Spinal cord (tissue), 10 donors: ENCODE measurements around the gene MED15. TPM values are rescaled to one million over a fixed set of nuclear protein-coding genes. Genes with fewer than 3 reads are reported as not detected.

Experiments used
- DNase-seq, 6 donors: peaks; one replicate each; pipeline versions ENCODE4 v3.0.0 to v3.0.0-alpha.2; 2013 to 2015; ENCODE audit warnings: low spot score in 6 of 6, low read depth in 4 of 6
- H3K27ac ChIP-seq: one replicate; pipeline ENCODE4 v1.5.1; 2013; ENCODE audit warnings: low read depth, low read length, control low read depth
- H3K27me3 ChIP-seq: one replicate; pipeline ENCODE4 v1.6.1; 2013; ENCODE audit warnings: low read length; ENCODE audit not compliant: control insufficient read depth, insufficient read depth
- H3K36me3 ChIP-seq: one replicate; pipeline ENCODE4 v1.6.1; 2013; ENCODE audit warnings: low read length; ENCODE audit not compliant: control insufficient read depth, insufficient read depth
- H3K4me1 ChIP-seq: one replicate; pipeline ENCODE4 v1.6.1; 2013; ENCODE audit warnings: low read length; ENCODE audit not compliant: control insufficient read depth, insufficient read depth
- H3K4me3 ChIP-seq: one replicate; pipeline ENCODE4 v1.5.1; 2013; ENCODE audit warnings: low read depth, low read length, control low read depth
- H3K9me3 ChIP-seq: one replicate; pipeline ENCODE4 v1.6.1; 2013; ENCODE audit warnings: low read length; ENCODE audit not compliant: control insufficient read depth, insufficient read depth
- WGBS: methylation state at CpG from one replicate; pipeline ENCODE4 v1.1.5; 2013; ENCODE audit warnings: missing lambda C conversion rate; ENCODE audit not compliant: insufficient coverage; 5-methylcytosine and 5-hydroxymethylcytosine counted together
- polyA plus RNA-seq, 2 donors: library from polyadenylated mRNA; unstranded; fragments of 120-200 nt; gene quantifications; one replicate each; pipeline ENCODE4 v1.2.1, GENCODE V29; 2013; ENCODE audit not compliant: insufficient read length in 2 of 2
- total RNA-seq, 2 donors: library from RNA; depleted of rRNA in 1 of 2; stranded (reverse); fragments of 120-200 nt in 1 of 2; fragments of >200 nt in 1 of 2; gene quantifications; one replicate each; pipeline versions ENCODE4 v1.2.3 to v1.2.4, GENCODE V29; 2013 to 2014
- donor health status: healthy.

MED15 gene
- total and polyA plus RNA-seq, 4 donors: 16.1 to 67.8 (median 36.4) TPM

GRCh38 chr22:20605328-20605727, 97.9 kb downstream of the MED15 start:
- H3K27me3 ChIP-seq: no peaks in the 10 kb centered on the region

GRCh38 chr22:20606041-20606783, 98.8 kb downstream of the MED15 start:
- Histone ChIP-seq H3K9me3 (no peaks in the 10 kb centered on the region), H3K36me3 (no peaks in the 10 kb centered on the region), H3K27ac (no peak overlapping the region), H3K4me3 (no peak overlapping the region), H3K4me1 (peaks cover 8% of the 10 kb centered on the region), H3K27me3 (no peaks in the 10 kb centered on the region)
- peak in 3 of 6 donors; percentile 7 to 50 (median 24) for DNase-seq
- 46% methylated on average over 13 of the region's 13 CpGs for WGBS

More at GRCh38 chr22:20605328-20605727, 97.9 kb downstream of the MED15 start:
- Histone ChIP-seq H3K4me1 (peaks cover 8% of the 10 kb centered on the region), H3K9me3 (no peaks in the 10 kb centered on the region), H3K36me3 (no peaks in the 10 kb centered on the region), H3K27ac (no peak overlapping the region), H3K4me3 (no peak overlapping the region)
- 95% methylated on average over 6 of the region's 6 CpGs for WGBS
- DNase-seq: no peak

GRCh38 chr22:20606784-20607128, 99.3 kb downstream of the MED15 start:
- Histone ChIP-seq H3K9me3 (no peaks in the 10 kb centered on the region), H3K4me3 (no peak overlapping the region), H3K27ac (no peak overlapping the region), H3K27me3 (no peaks in the 10 kb centered on the region), H3K4me1 (peaks cover 8% of the 10 kb centered on the region), H3K36me3 (no peaks in the 10 kb centered on the region)
- DNase-seq: no peak
- WGBS: 82% methylated on average over 6 of the region's 9 CpGs

GRCh38 chr22:20607157-20607907, 99.9 kb downstream of the MED15 start:
- Histone ChIP-seq H3K27ac (no peak overlapping the region), H3K36me3 (no peaks in the 10 kb centered on the region), H3K4me1 (peaks cover 8% of the 10 kb centered on the region), H3K27me3 (no peaks in the 10 kb centered on the region), H3K9me3 (no peaks in the 10 kb centered on the region), H3K4me3 (no peak overlapping the region)
- DNase-seq: no peak
- WGBS: 54% methylated on average over 29 of the region's 31 CpGs

- WGBS: 89% methylated on average over 8 of the region's 8 CpGs
- Histone ChIP-seq H3K9me3 (no peaks in the 10 kb centered on the region), H3K27ac (no peak overlapping the region), H3K36me3 (no peaks in the 10 kb centered on the region), H3K4me1 (peaks cover 14% of the 10 kb centered on the region), H3K27me3 (no peaks in the 10 kb centered on the region), H3K4me3 (no peak overlapping the region)
- DNase-seq: no peak
Observed at GRCh38 chr22:20610243-20610686, 102.9 kb downstream of the MED15 start.

- Histone ChIP-seq H3K4me1 (peaks cover 14% of the 10 kb centered on the region), H3K9me3 (no peaks in the 10 kb centered on the region), H3K4me3 (no peak overlapping the region), H3K27me3 (no peaks in the 10 kb centered on the region), H3K36me3 (no peaks in the 10 kb centered on the region), H3K27ac (no peak overlapping the region)
- WGBS: 78% methylated on average over 7 of the region's 8 CpGs
- DNase-seq: no peak
Observed at GRCh38 chr22:20610757-20611156, 103.3 kb downstream of the MED15 start.

- Histone ChIP-seq H3K27me3 (no peaks in the 10 kb centered on the region), H3K4me1 (peaks cover 11% of the 10 kb centered on the region), H3K4me3 (no peak overlapping the region), H3K9me3 (no peaks in the 10 kb centered on the region), H3K27ac (no peak overlapping the region), H3K36me3 (no peaks in the 10 kb centered on the region)
- DNase-seq: no peak
- WGBS: 90% methylated on average over 10 of the region's 10 CpGs
Observed at GRCh38 chr22:20611418-20611817, 104.0 kb downstream of the MED15 start.

GRCh38 chr22:20613301-20613700, 105.9 kb downstream of the MED15 start:
- WGBS: 73% methylated on average over 4 of the region's 6 CpGs
- no peak overlapping the region for H3K4me3 ChIP-seq
- no peak overlapping the region for H3K27ac ChIP-seq
- no peak for DNase-seq
- no peaks in the 10 kb centered on the region for H3K9me3 ChIP-seq
- peaks cover 6% of the 10 kb centered on the region for H3K4me1 ChIP-seq
- no peaks in the 10 kb centered on the region for H3K36me3 ChIP-seq
- H3K27me3 ChIP-seq: no peaks in the 10 kb centered on the region

- DNase-seq: peak in 2 of 6 donors; percentile 30 to 41
Observed at GRCh38 chr22:20615021-20615420, 107.6 kb downstream of the MED15 start.

More at GRCh38 chr22:20615021-20615420, 107.6 kb downstream of the MED15 start:
- no peaks in the 10 kb centered on the region for H3K27me3 ChIP-seq
- no peaks in the 10 kb centered on the region for H3K36me3 ChIP-seq
- 67% methylated on average over 2 of the region's 6 CpGs for WGBS
- no peak overlapping the region for H3K4me3 ChIP-seq
- H3K9me3 ChIP-seq: no peaks in the 10 kb centered on the region
- no peak overlapping the region for H3K27ac ChIP-seq
- H3K4me1 ChIP-seq: peaks cover 6% of the 10 kb centered on the region
